Natural killer cell treated with Interleukin-12 subunit alpha and Interleukin-12 subunit beta and Interleukin-15 and Interleukin-18, amount 100 ng/mL, for 72 hours (primary cell): ENCODE results near the gene PCSK2. TPM values are rescaled to one million over a fixed set of nuclear protein-coding genes. Genes with fewer than 3 reads are reported as not detected.

Source experiments
- ATAC-seq, 2 donors: fragments of 150-1000 bp; cut with Tn5 transposase in 1 of 2; sonication (Bioruptor Pico), chemical (Tn5 transposase) in 1 of 2; 2 replicates each; pipeline ENCODE4 v1.10.0; 2021
- DNase-seq: peaks from one replicate; pipeline ENCODE4 v3.0.0; 2022; ENCODE audit warnings: low spot score
- H3K27ac Mint-ChIP-seq, 2 donors: 1 replicate in 1 of 2; 2 replicates in 1 of 2; pipeline ENCODE4 v1.8.0; 2022; ENCODE audit warnings: mixed read lengths in 2 of 2, mild to moderate bottlenecking in 1 of 2, moderate library complexity in 1 of 2
- H3K27me3 Mint-ChIP-seq, 2 donors: 1 replicate in 1 of 2; 2 replicates in 1 of 2; pipeline ENCODE4 v1.8.0; 2022; ENCODE audit warnings: mixed read lengths in 2 of 2
- H3K36me3 Mint-ChIP-seq: one replicate; pipeline ENCODE4 v1.8.0; 2022; ENCODE audit warnings: mixed read lengths
- H3K4me1 Mint-ChIP-seq, 2 donors: 1 replicate in 1 of 2; 2 replicates in 1 of 2; pipeline ENCODE4 v1.8.0; 2022; ENCODE audit warnings: low read depth in 2 of 2, mixed read lengths in 2 of 2, mild to moderate bottlenecking in 1 of 2
- H3K4me3 Mint-ChIP-seq: one replicate; pipeline ENCODE4 v1.8.0; 2022; ENCODE audit warnings: mixed read lengths
- H3K9me3 Mint-ChIP-seq: 2 replicates; pipeline ENCODE4 v1.8.0; 2022; ENCODE audit warnings: mixed read lengths
- total RNA-seq, 2 donors: library from RNA; stranded (reverse); gene quantifications; one replicate each; pipeline ENCODE4 v1.2.3, GENCODE V29; 2022

Gene PCSK2
- total RNA-seq, 2 donors from 2014 or later = not detected

GRCh38 chr20:17287998-17288397 lies 61.2 kb downstream of the PCSK2 start:
- H3K4me3 Mint-ChIP-seq = no peak overlapping the region
- H3K27me3 Mint-ChIP-seq = peaks cover 0 to 14% of the 10 kb centered on the region in 2 donors
- DNase-seq (no peak), ATAC-seq (peak in 1 of 2 donors; percentile 52)
- no peak overlapping the region for H3K27ac Mint-ChIP-seq
- H3K36me3 Mint-ChIP-seq = no peaks in the 10 kb centered on the region
- no peaks in the 10 kb centered on the region for H3K9me3 Mint-ChIP-seq
- H3K4me1 Mint-ChIP-seq = no peaks in the 10 kb centered on the region

GRCh38 chr20:17295151-17295726 lies 68.4 kb downstream of the PCSK2 start:
- Mint-ChIP-seq H3K36me3 (no peaks in the 10 kb centered on the region), H3K27me3 (peaks cover 0 to 10% of the 10 kb centered on the region in 2 donors), H3K4me3 (no peak overlapping the region), H3K9me3 (no peaks in the 10 kb centered on the region), H3K27ac (no peak overlapping the region), H3K4me1 (no peaks in the 10 kb centered on the region)
- ATAC-seq (no peak), DNase-seq (no peak)

- Mint-ChIP-seq H3K27me3 (peaks cover 0 to 10% of the 10 kb centered on the region in 2 donors), H3K9me3 (no peaks in the 10 kb centered on the region)
- ATAC-seq = no peak
Measured at GRCh38 chr20:17295991-17296390, 69.2 kb downstream of the PCSK2 start.

GRCh38 chr20:17298171-17298570 lies 71.3 kb downstream of the PCSK2 start:
- Mint-ChIP-seq H3K36me3 (no peaks in the 10 kb centered on the region), H3K4me1 (no peaks in the 10 kb centered on the region), H3K27me3 (peaks cover 6 to 12% of the 10 kb centered on the region in 2 donors), H3K9me3 (no peaks in the 10 kb centered on the region), H3K4me3 (no peak overlapping the region), H3K27ac (no peak overlapping the region)
- DNase-seq = no peak
- ATAC-seq = no peak

More at GRCh38 chr20:17295991-17296390, 69.2 kb downstream of the PCSK2 start:
- no peak for DNase-seq
- no peak overlapping the region for H3K4me3 Mint-ChIP-seq
- H3K27ac Mint-ChIP-seq = no peak overlapping the region
- no peaks in the 10 kb centered on the region for H3K4me1 Mint-ChIP-seq
- H3K36me3 Mint-ChIP-seq = no peaks in the 10 kb centered on the region

- no peaks in the 10 kb centered on the region for H3K4me1 Mint-ChIP-seq
- no peak overlapping the region for H3K27ac Mint-ChIP-seq
- H3K9me3 Mint-ChIP-seq = no peaks in the 10 kb centered on the region
- H3K36me3 Mint-ChIP-seq = no peaks in the 10 kb centered on the region
- no peak overlapping the region for H3K4me3 Mint-ChIP-seq
- peaks cover 6 to 12% of the 10 kb centered on the region in 2 donors for H3K27me3 Mint-ChIP-seq
- DNase-seq = no peak
- ATAC-seq = no peak
Measured at GRCh38 chr20:17298751-17299150, 71.9 kb downstream of the PCSK2 start.

GRCh38 chr20:17300113-17300512 lies 73.3 kb downstream of the PCSK2 start:
- peaks cover 12 to 13% of the 10 kb centered on the region in 2 donors for H3K27me3 Mint-ChIP-seq
- ATAC-seq (peak in 1 of 2 donors; percentile 61), DNase-seq (no peak)
- H3K36me3 Mint-ChIP-seq = no peaks in the 10 kb centered on the region
- H3K9me3 Mint-ChIP-seq = no peaks in the 10 kb centered on the region
- H3K4me1 Mint-ChIP-seq = no peaks in the 10 kb centered on the region
- H3K27ac Mint-ChIP-seq = no peak overlapping the region
- no peak overlapping the region for H3K4me3 Mint-ChIP-seq

- Mint-ChIP-seq H3K4me1 (no peaks in the 10 kb centered on the region), H3K27ac (no peak overlapping the region), H3K9me3 (no peaks in the 10 kb centered on the region), H3K4me3 (no peak overlapping the region), H3K27me3 (peaks cover 11 to 29% of the 10 kb centered on the region in 2 donors), H3K36me3 (no peaks in the 10 kb centered on the region)
- no peak for DNase-seq
- no peak for ATAC-seq
Measured at GRCh38 chr20:17304774-17305173, 77.9 kb downstream of the PCSK2 start.

GRCh38 chr20:17306427-17306826 lies 79.6 kb downstream of the PCSK2 start:
- no peaks in the 10 kb centered on the region for H3K9me3 Mint-ChIP-seq
- ATAC-seq = no peak
- no peak overlapping the region for H3K4me3 Mint-ChIP-seq
- H3K27ac Mint-ChIP-seq = no peak overlapping the region
- peaks cover 9 to 29% of the 10 kb centered on the region in 2 donors for H3K27me3 Mint-ChIP-seq
- no peaks in the 10 kb centered on the region for H3K36me3 Mint-ChIP-seq
- no peaks in the 10 kb centered on the region for H3K4me1 Mint-ChIP-seq
- DNase-seq = no peak

- no peak for ATAC-seq
- no peak for DNase-seq
- Mint-ChIP-seq H3K36me3 (no peaks in the 10 kb centered on the region), H3K27me3 (peaks cover 38 to 39% of the 10 kb centered on the region in 2 donors), H3K27ac (no peak overlapping the region), H3K4me3 (no peak overlapping the region), H3K4me1 (no peaks in the 10 kb centered on the region), H3K9me3 (no peaks in the 10 kb centered on the region)
Measured at GRCh38 chr20:17314264-17314663, 87.4 kb downstream of the PCSK2 start.

- no peak overlapping the region for H3K27ac Mint-ChIP-seq
- H3K4me3 Mint-ChIP-seq = no peak overlapping the region
- peaks cover 34 to 39% of the 10 kb centered on the region in 2 donors for H3K27me3 Mint-ChIP-seq
- no peak for DNase-seq
- H3K36me3 Mint-ChIP-seq = no peaks in the 10 kb centered on the region
- no peaks in the 10 kb centered on the region for H3K9me3 Mint-ChIP-seq
- no peak for ATAC-seq
- H3K4me1 Mint-ChIP-seq = no peaks in the 10 kb centered on the region
Measured at GRCh38 chr20:17315407-17316231, 88.8 kb downstream of the PCSK2 start.

GRCh38 chr20:17316316-17317038 lies 89.6 kb downstream of the PCSK2 start:
- DNase-seq (no peak), ATAC-seq (no peak)
- H3K36me3 Mint-ChIP-seq = no peaks in the 10 kb centered on the region
- H3K9me3 Mint-ChIP-seq = no peaks in the 10 kb centered on the region
- no peak overlapping the region for H3K4me3 Mint-ChIP-seq
- peaks cover 36 to 39% of the 10 kb centered on the region in 2 donors for H3K27me3 Mint-ChIP-seq
- H3K27ac Mint-ChIP-seq = no peak overlapping the region
- no peaks in the 10 kb centered on the region for H3K4me1 Mint-ChIP-seq

GRCh38 chr20:17317341-17317740 lies 90.5 kb downstream of the PCSK2 start:
- Mint-ChIP-seq H3K9me3 (no peaks in the 10 kb centered on the region), H3K36me3 (no peaks in the 10 kb centered on the region), H3K27ac (no peak overlapping the region), H3K27me3 (peaks cover 36 to 39% of the 10 kb centered on the region in 2 donors), H3K4me3 (no peak overlapping the region), H3K4me1 (no peaks in the 10 kb centered on the region)
- ATAC-seq (no peak), DNase-seq (no peak)

GRCh38 chr20:17320456-17320855 lies 93.6 kb downstream of the PCSK2 start:
- no peak for ATAC-seq
- Mint-ChIP-seq H3K4me1 (no peaks in the 10 kb centered on the region), H3K4me3 (no peak overlapping the region), H3K9me3 (peaks cover 3% of the 10 kb centered on the region), H3K36me3 (no peaks in the 10 kb centered on the region), H3K27me3 (peaks cover 22 to 28% of the 10 kb centered on the region in 2 donors), H3K27ac (no peak overlapping the region)
- no peak for DNase-seq

GRCh38 chr20:17326096-17326495 lies 99.3 kb downstream of the PCSK2 start:
- no peak overlapping the region for H3K27ac Mint-ChIP-seq
- H3K27me3 Mint-ChIP-seq = peaks cover 22 to 29% of the 10 kb centered on the region in 2 donors
- H3K4me3 Mint-ChIP-seq = no peak overlapping the region
- peaks cover 3% of the 10 kb centered on the region for H3K9me3 Mint-ChIP-seq
- H3K36me3 Mint-ChIP-seq = no peaks in the 10 kb centered on the region
- H3K4me1 Mint-ChIP-seq = no peaks in the 10 kb centered on the region
- ATAC-seq (no peak), DNase-seq (no peak)
